Right cardiac atrium (tissue), 5 donors: ENCODE measurements around the gene ARHGAP24. TPM values are rescaled to one million over a fixed set of nuclear protein-coding genes. Genes with fewer than 3 reads are reported as not detected.

Experiments
- ATAC-seq, 2 donors: fragments of 200-7000 bp; cut with Tn5 transposase; one replicate each; pipeline versions ENCODE4 v1.8.0 to v1.9.1; 2020; ENCODE audit warnings: moderate library complexity in 2 of 2, mild to moderate bottlenecking in 1 of 2
- DNase-seq, 3 donors: peaks; one replicate each; pipeline ENCODE4 v3.0.0-alpha.2; 2020
- H3K27ac ChIP-seq: one replicate; pipeline ENCODE4 v1.5.1; 2013; ENCODE audit warnings: mild to moderate bottlenecking, low read length, control low read depth, moderate library complexity
- H3K27me3 ChIP-seq: one replicate; pipeline ENCODE4 v1.6.1; 2013; ENCODE audit not compliant: control insufficient read depth, insufficient read depth
- H3K4me1 ChIP-seq: one replicate; pipeline ENCODE4 v1.6.1; 2013; ENCODE audit warnings: low read length; ENCODE audit not compliant: control insufficient read depth, insufficient read depth
- H3K4me3 ChIP-seq: one replicate; pipeline ENCODE4 v1.5.1; 2013; ENCODE audit warnings: low read length, control low read depth
- H3K9me3 ChIP-seq: one replicate; pipeline ENCODE4 v1.6.1; 2013; ENCODE audit warnings: low read length; ENCODE audit not compliant: control insufficient read depth
- WGBS: extraction: QIAGEN DNeasy Blood & Tissue Kit; methylation state at CpG from one replicate; pipeline ENCODE4 v1.1.7; 2013; 5-methylcytosine and 5-hydroxymethylcytosine counted together
- intact Hi-C, 4 donors: fragments of 100-400 bp; cut with DNase I; formaldehyde crosslinking; loops; one replicate each; pipeline versions ENCODE4 v1.11.0 to v1.14.0; 2022 to 2023
- polyA plus RNA-seq: library from polyadenylated mRNA; stranded (reverse); fragments of 200-250 nt; gene quantifications from one replicate; pipeline ENCODE4 v1.2.3, GENCODE V29; 2013
- total RNA-seq, 4 donors: library from RNA; stranded (reverse); fragmentation: NEBNext Ultra II Directional; extraction: Animal tissue kit (Norgen Biotek cat#: 25700); gene quantifications; one replicate each; pipeline ENCODE4 v1.2.1, GENCODE V29; 2021
- donor health status: healthy with polysubstance abuse.
- donor health status: DM: no; HTN: yes; CAD: no.
- donor health status: DM: no; HTN: no; CAD: no.
- donor health status: DM: no; HTN: yes; CAD: no; lungs with severe emphysema.
- donor health status: DM: yes; HTN: yes; CAD: no.

The ARHGAP24 gene
- total and polyA plus RNA-seq, 5 donors, result 16.7 to 49.3 (median 36.7) TPM

DNA sequence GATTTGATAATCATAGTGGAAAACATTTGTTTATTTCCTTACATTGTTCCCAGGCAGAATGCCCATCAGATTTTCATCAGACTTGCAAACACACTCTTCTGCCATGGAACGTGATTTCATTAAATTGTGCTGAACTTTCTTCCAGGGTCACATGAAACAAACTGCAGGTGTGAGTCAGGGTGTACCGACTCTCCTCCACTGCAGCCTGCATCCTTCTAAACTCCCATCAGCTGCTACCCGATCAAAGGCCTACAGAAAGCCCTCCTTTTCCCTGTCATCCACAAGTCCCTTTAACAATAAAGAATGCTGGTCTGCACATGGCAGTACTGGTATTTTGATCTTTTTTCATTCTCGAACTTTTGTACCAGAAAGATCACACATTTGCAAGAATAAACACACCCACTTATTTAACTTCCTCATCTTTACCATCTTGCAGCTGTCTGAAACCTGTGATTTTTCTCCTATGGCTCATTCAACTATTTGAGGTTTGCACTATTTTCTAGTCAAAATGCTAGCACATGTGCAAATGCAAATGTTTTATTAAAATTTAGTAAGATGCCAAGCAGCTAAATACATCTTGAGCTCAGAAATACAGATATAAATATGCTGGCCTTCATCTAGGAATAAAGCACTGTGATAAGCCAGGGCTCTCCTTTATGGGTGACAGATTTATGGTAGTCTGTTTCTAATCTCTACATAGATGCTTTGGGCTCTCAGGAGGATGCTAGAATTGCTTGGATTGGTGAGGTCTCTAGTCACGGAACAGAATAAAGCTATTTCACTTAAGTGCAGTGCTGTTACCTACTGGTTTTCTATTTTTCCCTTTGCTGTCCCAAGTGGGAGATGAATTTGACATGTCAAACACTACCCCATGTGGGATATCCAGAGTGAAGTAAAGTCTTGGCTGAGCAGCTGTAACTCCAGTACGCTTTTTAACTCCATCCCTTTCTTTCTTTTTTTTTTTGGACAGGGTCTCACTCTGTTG is 25.8 kb upstream of the ARHGAP24 start:
- DNase-seq (no peak), ATAC-seq (no peak)
- H3K27ac ChIP-seq, result no peak overlapping the region
- WGBS, result 66% methylated on average over 6 of the region's 6 CpGs
- intact Hi-C loops, result no loop called here
- H3K9me3 ChIP-seq, result no peaks in the 10 kb centered on the region
- no peaks in the 10 kb centered on the region for H3K4me1 ChIP-seq
- no peaks in the 10 kb centered on the region for H3K27me3 ChIP-seq
- H3K4me3 ChIP-seq, result no peak overlapping the region

DNA sequence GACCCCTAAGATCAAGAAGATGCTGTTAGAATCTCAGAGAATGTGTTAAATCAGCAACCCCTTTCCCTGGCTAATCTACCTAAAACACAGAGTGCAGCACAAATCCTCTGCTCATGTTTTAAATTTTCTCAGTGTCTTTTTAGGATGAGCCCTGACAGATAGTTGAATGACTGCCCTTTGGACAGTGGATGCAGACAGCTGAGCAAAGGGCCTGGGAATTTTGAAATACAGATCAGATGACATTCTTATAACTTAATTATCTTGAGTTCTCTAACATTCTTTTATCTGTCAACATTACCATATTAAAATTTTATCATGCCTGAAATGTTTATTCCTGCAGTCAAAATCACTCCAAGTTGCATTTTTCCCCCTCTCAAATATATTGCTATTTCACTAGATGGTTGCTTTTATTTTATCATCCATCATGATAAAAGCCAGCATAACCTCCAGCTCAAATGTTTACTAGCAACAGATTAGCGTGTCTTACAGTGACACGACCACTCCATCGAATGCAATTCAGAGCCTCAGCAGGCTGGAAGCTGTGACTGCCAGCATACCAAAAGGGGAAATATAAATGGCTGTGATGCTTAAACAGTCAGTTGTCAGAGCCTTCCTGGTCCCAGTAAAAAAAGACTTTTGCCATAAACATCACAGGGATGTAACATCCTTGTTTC is 22.8 kb upstream of the ARHGAP24 start:
- intact Hi-C loops, result no loop called here
- DNase-seq (no peak), ATAC-seq (no peak)
- Histone ChIP-seq H3K27me3 (no peaks in the 10 kb centered on the region), H3K27ac (no peak overlapping the region), H3K4me1 (no peaks in the 10 kb centered on the region), H3K9me3 (no peaks in the 10 kb centered on the region), H3K4me3 (no peak overlapping the region)
- 31% methylated on average over 3 of the region's 3 CpGs for WGBS

GRCh38 chr4:85455942-85456341 is 19.0 kb upstream of the ARHGAP24 start:
- no peaks in the 10 kb centered on the region for H3K4me1 ChIP-seq
- no peak overlapping the region for H3K4me3 ChIP-seq
- intact Hi-C loops, result no loop called here
- H3K27ac ChIP-seq, result no peak overlapping the region
- H3K27me3 ChIP-seq, result no peaks in the 10 kb centered on the region
- no peak for DNase-seq
- H3K9me3 ChIP-seq, result no peaks in the 10 kb centered on the region
- no peak for ATAC-seq

GRCh38 chr4:85457752-85458467 is 17.0 kb upstream of the ARHGAP24 start:
- no peak overlapping the region for H3K4me3 ChIP-seq
- no peak for DNase-seq
- 68% methylated on average over 5 of the region's 5 CpGs for WGBS
- ATAC-seq, result peak in 1 of 2 donors; percentile 45
- no peak overlapping the region for H3K27ac ChIP-seq
- H3K27me3 ChIP-seq, result no peaks in the 10 kb centered on the region
- intact Hi-C loops, result no loop called here
- no peaks in the 10 kb centered on the region for H3K4me1 ChIP-seq
- H3K9me3 ChIP-seq, result no peaks in the 10 kb centered on the region

DNA sequence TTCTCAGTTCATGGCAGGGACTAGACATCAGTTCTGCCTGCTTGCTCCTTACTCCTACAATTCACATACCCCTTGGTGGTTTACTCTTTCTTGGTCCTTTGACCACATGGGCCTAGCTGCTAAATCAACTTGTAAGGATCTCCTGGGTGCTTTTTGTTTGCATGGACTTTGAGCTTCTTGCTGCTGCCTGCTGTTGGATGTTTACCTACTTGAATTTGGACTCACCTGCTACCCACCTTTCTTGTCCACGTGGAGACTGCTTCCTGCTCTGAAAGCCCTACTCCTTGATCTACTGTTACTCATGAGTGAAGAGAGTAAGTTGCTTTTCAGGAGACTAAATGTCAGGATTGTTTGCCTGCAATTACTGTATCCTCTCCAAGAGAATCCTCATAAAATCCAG is 15.2 kb upstream of the ARHGAP24 start:
- Histone ChIP-seq H3K9me3 (no peaks in the 10 kb centered on the region), H3K27ac (no peak overlapping the region), H3K4me1 (no peaks in the 10 kb centered on the region), H3K4me3 (no peak overlapping the region), H3K27me3 (no peaks in the 10 kb centered on the region)
- intact Hi-C loops, result no loop called here
- whole genome bisulfite sequencing, result 75% methylated on average over 1 of the region's 1 CpG
- DNase-seq (no peak), ATAC-seq (no peak)

DNA sequence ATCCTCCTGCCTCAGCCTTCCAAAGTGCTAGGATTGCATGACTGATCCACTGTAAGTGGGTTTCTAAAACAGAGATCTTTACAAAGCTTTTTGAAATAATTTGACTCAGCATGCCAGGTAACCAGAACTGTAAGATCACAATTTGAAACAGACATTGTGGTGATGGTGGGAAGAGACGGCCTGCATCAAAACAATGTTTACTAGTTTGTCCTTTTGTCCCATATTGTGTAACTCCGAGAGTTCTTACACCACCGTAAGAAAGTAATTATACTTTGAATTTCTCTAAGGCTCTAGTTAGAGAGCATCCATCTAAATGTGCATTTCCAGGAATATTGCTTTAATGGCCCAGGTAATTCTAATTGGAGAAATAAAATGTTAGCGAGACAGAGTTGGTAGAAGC is 594 bp upstream of the ARHGAP24 start:
- Histone ChIP-seq H3K27ac (no peak overlapping the region), H3K4me3 (peak overlapping the region; percentile 89), H3K27me3 (no peaks in the 10 kb centered on the region), H3K9me3 (no peaks in the 10 kb centered on the region), H3K4me1 (no peaks in the 10 kb centered on the region)
- intact Hi-C loops, result loop anchor here in 1 of 4 donors (10.0 kb wide), 1 partner anchor 270 kb away; no protein-coding TSS in a partner anchor
- ATAC-seq (no peak), DNase-seq (no peak)
- 70% methylated on average over 4 of the region's 4 CpGs for WGBS

- DNase-seq (peak; percentile 32 to 83 (median 79)), ATAC-seq (peak in 1 of 2 donors; percentile 3)
- WGBS, result 5% methylated on average over 16 of the region's 21 CpGs
- H3K27me3 ChIP-seq, result no peaks in the 10 kb centered on the region
- intact Hi-C loops, result loop anchor here in 2 of 4 donors (5.0 to 10.0 kb wide), 2 partner anchors 269 to 272 kb away; no protein-coding TSS in a partner anchor
- H3K4me1 ChIP-seq, result no peaks in the 10 kb centered on the region
- H3K27ac ChIP-seq, result no peak overlapping the region
- H3K4me3 ChIP-seq, result peak overlapping the region; percentile 89
- H3K9me3 ChIP-seq, result no peaks in the 10 kb centered on the region
Measured at GRCh38 chr4:85475631-85476233, 782 bp downstream of the ARHGAP24 start.

DNA sequence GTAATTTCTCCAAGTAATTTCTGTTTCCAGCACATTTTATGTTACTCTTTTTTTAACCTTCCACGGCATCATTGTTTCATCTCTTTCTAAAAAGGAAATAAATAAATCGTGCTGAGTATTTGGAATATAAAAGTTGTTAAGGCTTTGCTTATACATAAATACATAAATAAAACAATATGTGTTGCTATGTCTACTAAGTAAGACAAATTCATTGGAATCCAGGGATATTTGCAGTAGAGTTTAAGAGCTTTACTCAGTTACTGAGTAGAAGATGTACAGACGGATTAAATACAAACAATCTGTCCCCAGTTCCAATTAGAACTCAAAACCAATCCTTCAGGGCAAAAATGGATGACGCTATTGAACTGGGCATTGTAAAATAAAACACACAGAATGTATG is 1.4 kb downstream of the ARHGAP24 start:
- no peaks in the 10 kb centered on the region for H3K27me3 ChIP-seq

DNA sequence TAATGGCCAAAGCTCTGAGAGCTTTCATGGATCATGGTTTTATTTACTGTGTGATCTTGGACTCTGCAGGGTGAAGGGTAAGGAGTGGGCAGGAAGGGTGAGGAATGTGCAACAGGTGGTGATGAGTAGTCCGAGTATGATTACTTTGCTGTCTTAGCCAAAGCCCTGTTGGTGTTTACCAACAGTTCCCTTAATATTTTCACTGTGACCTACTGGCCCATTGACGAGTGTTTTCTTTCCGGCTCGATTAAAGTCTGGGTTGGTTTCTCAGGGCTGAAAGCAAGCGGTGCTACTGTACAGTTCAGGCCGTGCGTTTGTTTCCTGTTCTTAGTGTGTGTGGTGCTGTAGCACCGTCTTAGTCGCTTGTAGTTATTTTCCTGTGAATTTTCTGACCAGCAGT is 2.6 kb downstream of the ARHGAP24 start:
- Histone ChIP-seq H3K27me3 (no peaks in the 10 kb centered on the region), H3K4me1 (no peaks in the 10 kb centered on the region), H3K4me3 (peak overlapping the region; percentile 85), H3K27ac (peak overlapping the region; percentile 12), H3K9me3 (no peaks in the 10 kb centered on the region)
- DNase-seq (no peak), ATAC-seq (no peak)
- WGBS, result 80% methylated on average over 9 of the region's 9 CpGs
- intact Hi-C loops, result loop anchor here in 2 of 4 donors (5.0 to 10.0 kb wide), 2 partner anchors 267 to 270 kb away; no protein-coding TSS in a partner anchor

More for the DNA sequence above, 1.4 kb downstream of the ARHGAP24 start:
- Histone ChIP-seq H3K9me3 (no peaks in the 10 kb centered on the region), H3K4me3 (peak overlapping the region; percentile 85), H3K27ac (no peak overlapping the region), H3K4me1 (no peaks in the 10 kb centered on the region)
- WGBS, result 52% methylated on average over 4 of the region's 4 CpGs
- DNase-seq (no peak), ATAC-seq (no peak)
- intact Hi-C loops, result loop anchor here in 2 of 4 donors (5.0 to 10.0 kb wide), 2 partner anchors 268 to 271 kb away; no protein-coding TSS in a partner anchor

GRCh38 chr4:85478576-85478975 is 3.6 kb downstream of the ARHGAP24 start:
- no peak for DNase-seq
- 40% methylated on average over 2 of the region's 2 CpGs for WGBS
- no peaks in the 10 kb centered on the region for H3K4me1 ChIP-seq
- H3K27ac ChIP-seq, result no peak overlapping the region
- no peaks in the 10 kb centered on the region for H3K9me3 ChIP-seq
- no peak overlapping the region for H3K4me3 ChIP-seq
- intact Hi-C loops, result loop anchor here in 2 of 4 donors (5.0 to 10.0 kb wide), 2 partner anchors 266 to 269 kb away; no protein-coding TSS in a partner anchor
- ATAC-seq, result no peak
- no peaks in the 10 kb centered on the region for H3K27me3 ChIP-seq
